WTC11 (cell line): ENCODE data around the gene FOXK1. TPM values are rescaled to one million over a fixed set of nuclear protein-coding genes. Genes with fewer than 3 reads are reported as not detected.

Experiments used
- ATAC-seq: fragments of 200-7000 bp; cut with Tn5 transposase; 2 replicates; pipeline ENCODE4 v1.10.0; 2021; ENCODE audit warnings: mild to moderate bottlenecking, moderate library complexity
- CTCF ChIA-PET: fragments of 300-600 bp; sonication (Branson Sonifier 250); formaldehyde crosslinking; loops from one replicate; lab custom pipeline; 2021; ENCODE audit warnings: antibody characterized with exemption; lab: Charles Lee
- POLR2A ChIA-PET: fragments of 350-600 bp; sonication (Branson Sonifier 250); formaldehyde crosslinking; loops from one replicate; lab custom pipeline; 2021; ENCODE audit warnings: antibody characterized with exemption; lab: Charles Lee
- DNase-seq: peaks from one replicate; pipeline ENCODE4 v3.0.0; 2021; ENCODE audit warnings: low spot score
- H3K27ac Mint-ChIP-seq: 2 replicates; pipeline ENCODE4 v1.8.0; 2021; ENCODE audit warnings: mixed read lengths
- H3K27me3 Mint-ChIP-seq: 2 replicates; pipeline ENCODE4 v1.8.0; 2021; ENCODE audit warnings: low read depth, mild to moderate bottlenecking, moderate library complexity, mixed read lengths
- H3K36me3 Mint-ChIP-seq: 2 replicates; pipeline ENCODE4 v1.8.0; 2021; ENCODE audit warnings: mixed read lengths
- H3K4me1 Mint-ChIP-seq: 2 replicates; pipeline ENCODE4 v1.8.0; 2022; ENCODE audit warnings: mixed read lengths
- H3K4me3 Mint-ChIP-seq: 2 replicates; pipeline ENCODE4 v1.8.0; 2021; ENCODE audit warnings: mild to moderate bottlenecking, moderate library complexity, mixed read lengths
- H3K9me3 Mint-ChIP-seq: 2 replicates; pipeline ENCODE4 v1.8.0; 2021; ENCODE audit warnings: mixed read lengths
- AR ChIP-seq: fragments of 250-450 bp; sonication (Bioruptor Pico); IDR thresholded peaks from 2 replicates; pipeline ENCODE4 v1.9.0; 2021; ENCODE audit warnings: mild to moderate bottlenecking
- ATF1 ChIP-seq: sonication (generic); formaldehyde crosslinking; IDR thresholded peaks from 2 replicates; pipeline ENCODE4 v1.8.1; 2023; ENCODE audit warnings: mild to moderate bottlenecking, moderate library complexity, missing genetic modification reagents
- ATF6 ChIP-seq: sonication (generic); formaldehyde crosslinking; IDR thresholded peaks from 2 replicates; pipeline ENCODE4 v1.8.1; 2023; ENCODE audit warnings: mild to moderate bottlenecking, missing genetic modification reagents
- E2F4 ChIP-seq: sonication (generic); formaldehyde crosslinking; IDR thresholded peaks from 2 replicates; pipeline ENCODE4 v1.8.1; 2022; ENCODE audit warnings: low read depth, mild to moderate bottlenecking, moderate library complexity, missing genetic modification reagents, borderline replicate concordance
- EMX1 ChIP-seq: fragments of 250-450 bp; sonication (Bioruptor Pico); IDR thresholded peaks from 2 replicates; pipeline ENCODE4 v1.8.0; 2021; ENCODE audit warnings: mild to moderate bottlenecking
- ESRRA ChIP-seq: sonication (generic); formaldehyde crosslinking; IDR thresholded peaks from 2 replicates; pipeline ENCODE4 v1.8.1; 2022; ENCODE audit warnings: mild to moderate bottlenecking, missing genetic modification reagents, borderline replicate concordance
- FOXP1 ChIP-seq: sonication (generic); formaldehyde crosslinking; IDR thresholded peaks from 2 replicates; pipeline ENCODE4 v1.8.0; 2022; ENCODE audit warnings: missing genetic modification reagents, mild to moderate bottlenecking, moderate library complexity, borderline replicate concordance
- GRHL2 ChIP-seq: fragments of 250-450 bp; sonication (Bioruptor Pico); IDR thresholded peaks from 2 replicates; pipeline ENCODE4 v1.8.0; 2022; ENCODE audit warnings: mild to moderate bottlenecking, moderate library complexity; ENCODE audit not compliant: insufficient replicate concordance, severe bottlenecking
- JAZF1 ChIP-seq: fragments of 250-450 bp; sonication (Bioruptor Pico); IDR thresholded peaks from 2 replicates; pipeline ENCODE4 v1.9.0; 2021; ENCODE audit warnings: moderate library complexity, mild to moderate bottlenecking, inconsistent platforms
- JUN ChIP-seq: sonication (generic); formaldehyde crosslinking; IDR thresholded peaks from 2 replicates; pipeline ENCODE4 v1.8.0; 2023; ENCODE audit warnings: mild to moderate bottlenecking, missing genetic modification reagents
- NFATC4 ChIP-seq: fragments of 250-450 bp; sonication (Bioruptor Pico); IDR thresholded peaks from 2 replicates; pipeline ENCODE4 v1.9.0; 2021; ENCODE audit warnings: mild to moderate bottlenecking
- NR2C2 ChIP-seq: sonication (generic); formaldehyde crosslinking; IDR thresholded peaks from 2 replicates; pipeline ENCODE4 v1.8.0; 2022; ENCODE audit warnings: mild to moderate bottlenecking, missing genetic modification reagents
- OVOL2 ChIP-seq: fragments of 250-450 bp; sonication (Bioruptor Pico); IDR thresholded peaks from 2 replicates; pipeline ENCODE4 v1.9.0; 2021; ENCODE audit warnings: mild to moderate bottlenecking, borderline replicate concordance
- RORB ChIP-seq: fragments of 250-450 bp; sonication (Bioruptor Pico); IDR thresholded peaks from 2 replicates; pipeline ENCODE4 v1.9.0; 2021; ENCODE audit warnings: mild to moderate bottlenecking
- SMAD3 ChIP-seq: sonication (generic); formaldehyde crosslinking; IDR thresholded peaks from 2 replicates; pipeline ENCODE4 v1.8.0; 2022; ENCODE audit warnings: missing genetic modification reagents, mild to moderate bottlenecking, borderline replicate concordance
- TEAD4 ChIP-seq: sonication (generic); formaldehyde crosslinking; IDR thresholded peaks from 2 replicates; pipeline ENCODE4 v1.8.0; 2022; ENCODE audit warnings: mild to moderate bottlenecking, missing genetic modification reagents
- ZBTB21 ChIP-seq: sonication (generic); formaldehyde crosslinking; IDR thresholded peaks from 2 replicates; pipeline ENCODE4 v1.8.1; 2023; ENCODE audit warnings: mild to moderate bottlenecking, missing genetic modification reagents, borderline replicate concordance
- ZNF121 ChIP-seq: sonication (generic); formaldehyde crosslinking; IDR thresholded peaks from 2 replicates; pipeline ENCODE4 v1.8.0; 2023; ENCODE audit warnings: missing genetic modification reagents
- ZNF317 ChIP-seq: sonication (generic); formaldehyde crosslinking; IDR thresholded peaks from 2 replicates; pipeline ENCODE4 v1.8.1; 2023; ENCODE audit warnings: low read depth, mild to moderate bottlenecking, moderate library complexity, missing genetic modification reagents, borderline replicate concordance
- ZNF416 ChIP-seq: fragments of 250-450 bp; sonication (Bioruptor Pico); IDR thresholded peaks from 2 replicates; pipeline ENCODE4 v1.9.0; 2021; ENCODE audit warnings: mild to moderate bottlenecking, inconsistent platforms
- ZNF425 ChIP-seq: fragments of 250-450 bp; sonication (Bioruptor Pico); conservative IDR thresholded peaks from 2 replicates; pipeline ENCODE4 v1.9.0; 2021; ENCODE audit warnings: mild to moderate bottlenecking
- total RNA-seq: library from RNA; stranded (reverse); gene quantifications from 3 replicates; pipeline ENCODE4 v1.2.3, GENCODE V29; 2021

The FOXK1 gene
- total RNA-seq, 1 experiment from 2014 or later = 21.9 TPM

- ChIA-PET CTCF (no interaction called here), POLR2A (interaction anchor here (0.9 kb wide), 1 partner anchor 15 kb away, joined by 3 read pairs; no protein-coding TSS in a partner anchor)
- no peaks in the 10 kb centered on the region for H3K27me3 Mint-ChIP-seq
These were observed 47.2 kb downstream of the FOXK1 start for GRCh38 chr7:4729266-4729665.

GRCh38 chr7:4730276-4730675 is 48.2 kb downstream of the FOXK1 start:
- no peak overlapping the region for H3K4me3 Mint-ChIP-seq
- H3K27me3 Mint-ChIP-seq = no peaks in the 10 kb centered on the region
- DNase-seq = no peak
- ATAC-seq = no peak
- no peak for TF ChIP-seq ATF6
- no peak for TF ChIP-seq ZBTB21 (CRISPR knock-in tag)
- no peak for TF ChIP-seq ZNF416
- TF ChIP-seq ZNF121 = no peak
- no peak for TF ChIP-seq ZNF425 (CRISPR knock-in tag)
- TF ChIP-seq NR2C2 (CRISPR knock-in tag) = no peak
- no peak for TF ChIP-seq RORB (CRISPR knock-in tag)
- no peak for TF ChIP-seq FOXP1 (CRISPR knock-in tag)
- TF ChIP-seq JAZF1 (CRISPR knock-in tag) = no peak
- TF ChIP-seq JUN (CRISPR knock-in tag) = no peak
- TF ChIP-seq E2F4 (CRISPR knock-in tag) = no peak
- no peak for TF ChIP-seq NFATC4 (CRISPR knock-in tag)
- no peak for TF ChIP-seq TEAD4
- no peak for TF ChIP-seq ZNF317 (CRISPR knock-in tag)
- TF ChIP-seq EMX1 (CRISPR knock-in tag) = no peak
- TF ChIP-seq ATF1 (CRISPR knock-in tag) = no peak
- no peak for TF ChIP-seq GRHL2 (CRISPR knock-in tag)
- TF ChIP-seq SMAD3 = no peak
- ChIA-PET CTCF (no interaction called here), POLR2A (interaction anchor here (0.6 kb wide), 1 partner anchor 45 kb away, joined by 3 read pairs; no protein-coding TSS in a partner anchor)
- no peaks in the 10 kb centered on the region for H3K4me1 Mint-ChIP-seq
- no peaks in the 10 kb centered on the region for H3K9me3 Mint-ChIP-seq
- H3K27ac Mint-ChIP-seq = no peak overlapping the region
- H3K36me3 Mint-ChIP-seq = no peaks in the 10 kb centered on the region

More at GRCh38 chr7:4729266-4729665, 47.2 kb downstream of the FOXK1 start:
- TF ChIP-seq ESRRA (CRISPR knock-in tag) (no peak), JAZF1 (CRISPR knock-in tag) (no peak), ATF1 (CRISPR knock-in tag) (no peak), AR (no peak), OVOL2 (no peak)
- Mint-ChIP-seq H3K9me3 (no peaks in the 10 kb centered on the region), H3K4me1 (peaks cover 3% of the 10 kb centered on the region), H3K4me3 (no peak overlapping the region), H3K36me3 (no peaks in the 10 kb centered on the region), H3K27ac (no peak overlapping the region)
- no peak for ATAC-seq
- DNase-seq = no peak
